Mucosa of stomach (tissue), 1 donor: ENCODE data around the gene TMEM106C.
A peak's percentile ranks its signal among the peaks of the same experiment; 100 is the strongest.

Experiments
- H3K27me3 ChIP-seq: one replicate; pipeline ENCODE4 v1.7.0; 2013; ENCODE audit warnings: mild to moderate bottlenecking, low read length; ENCODE audit not compliant: control insufficient read depth, insufficient read depth
- H3K36me3 ChIP-seq: one replicate; pipeline ENCODE4 v1.7.0; 2013; ENCODE audit warnings: low read length; ENCODE audit not compliant: control insufficient read depth, insufficient read depth
- H3K4me1 ChIP-seq: one replicate; pipeline ENCODE4 v1.7.0; 2013; ENCODE audit warnings: mild to moderate bottlenecking, low read length; ENCODE audit not compliant: control insufficient read depth, insufficient read depth
- H3K4me3 ChIP-seq: one replicate; pipeline ENCODE4 v1.7.0; 2013; ENCODE audit warnings: low read length
- H3K9ac ChIP-seq: one replicate; pipeline ENCODE4 v1.7.0; 2013; ENCODE audit warnings: mild to moderate bottlenecking, low read length, moderate library complexity
- H3K9me3 ChIP-seq: one replicate; pipeline ENCODE4 v1.7.0; 2013; ENCODE audit warnings: mild to moderate bottlenecking, low read length, moderate library complexity; ENCODE audit not compliant: control insufficient read depth
- donor health status: Pancreatic carcinoma.

Gene TMEM106C

GRCh38 chr12:47963340-47964040, at the start of gene TMEM106C:
TMEM106C (plus strand) TSS chr12:47963596; CDS start chr12:47964237, 641 bp downstream.
- Histone ChIP-seq H3K9me3 (no peaks in the 10 kb centered on the region), H3K9ac (peak within 1 kb of the TSS; percentile 84), H3K4me3 (peak within 1 kb of the TSS; percentile 86), H3K36me3 (no peaks in the 10 kb centered on the region), H3K27me3 (peaks cover 10% of the 10 kb centered on the region), H3K4me1 (peaks cover 23% of the 10 kb centered on the region)

- no peaks in the 10 kb centered on the region for H3K9me3 ChIP-seq
- H3K4me3 ChIP-seq, result no peak overlapping the region
- no peak overlapping the region for H3K9ac ChIP-seq
- no peaks in the 10 kb centered on the region for H3K36me3 ChIP-seq
- no peaks in the 10 kb centered on the region for H3K27me3 ChIP-seq
- H3K4me1 ChIP-seq, result no peaks in the 10 kb centered on the region
Measured at GRCh38 chr12:47920913-47921312, 42.5 kb upstream of the TMEM106C start.

DNA sequence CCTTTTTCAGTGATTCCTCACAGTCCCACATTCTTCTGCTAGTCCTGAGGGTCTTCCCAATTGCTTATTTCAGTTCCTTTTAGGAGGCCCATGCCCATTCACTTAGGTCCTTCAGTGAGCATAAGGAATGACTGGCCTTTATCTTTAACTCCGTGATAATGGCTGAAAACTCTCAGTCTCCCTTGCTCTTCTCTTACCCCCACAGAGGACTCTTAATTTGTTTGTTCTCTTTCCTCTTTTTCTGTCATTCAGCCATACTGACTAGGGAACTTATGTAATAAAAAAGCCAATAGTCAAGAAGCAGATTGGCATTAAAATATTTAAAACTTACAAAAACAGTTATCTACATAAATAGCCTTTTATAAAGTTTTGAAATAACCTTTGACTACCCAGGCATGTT, 41.5 kb upstream of the TMEM106C start:
- Histone ChIP-seq H3K4me3 (no peak overlapping the region), H3K4me1 (no peaks in the 10 kb centered on the region), H3K27me3 (no peaks in the 10 kb centered on the region), H3K36me3 (no peaks in the 10 kb centered on the region), H3K9me3 (no peaks in the 10 kb centered on the region), H3K9ac (no peak overlapping the region)

- no peak overlapping the region for H3K9ac ChIP-seq
- H3K9me3 ChIP-seq, result no peaks in the 10 kb centered on the region
- no peak overlapping the region for H3K4me3 ChIP-seq
- H3K4me1 ChIP-seq, result no peaks in the 10 kb centered on the region
- H3K36me3 ChIP-seq, result no peaks in the 10 kb centered on the region
- H3K27me3 ChIP-seq, result peaks cover 4% of the 10 kb centered on the region
Measured at GRCh38 chr12:47927346-47927745, 36.0 kb upstream of the TMEM106C start.

DNA sequence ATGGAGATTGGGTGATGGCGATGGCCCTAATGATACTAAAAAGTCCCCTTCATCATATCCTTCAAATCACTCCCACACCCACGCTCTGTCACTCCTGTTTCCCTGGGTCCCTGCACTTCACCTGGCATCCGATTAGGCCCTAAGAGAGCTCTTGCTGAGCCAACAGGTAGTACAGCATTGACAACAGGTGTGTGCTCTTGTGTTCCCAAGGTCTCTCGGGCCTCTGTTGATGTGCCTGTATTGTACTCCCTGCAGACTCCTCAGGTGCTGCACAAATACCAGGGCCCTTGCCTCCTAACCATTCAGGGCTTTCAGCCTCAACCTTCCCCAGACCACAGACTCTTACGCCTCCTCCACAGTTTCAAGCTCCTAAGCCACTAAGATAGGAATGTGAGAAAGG, 32.8 kb upstream of the TMEM106C start:
- Histone ChIP-seq H3K9ac (no peak overlapping the region), H3K27me3 (peaks cover 4% of the 10 kb centered on the region), H3K36me3 (no peaks in the 10 kb centered on the region), H3K9me3 (no peaks in the 10 kb centered on the region), H3K4me1 (no peaks in the 10 kb centered on the region), H3K4me3 (no peak overlapping the region)

- no peaks in the 10 kb centered on the region for H3K4me1 ChIP-seq
- no peak overlapping the region for H3K4me3 ChIP-seq
- H3K36me3 ChIP-seq, result no peaks in the 10 kb centered on the region
- H3K27me3 ChIP-seq, result peaks cover 4% of the 10 kb centered on the region
- H3K9ac ChIP-seq, result no peak overlapping the region
- H3K9me3 ChIP-seq, result no peaks in the 10 kb centered on the region
Measured at GRCh38 chr12:47931187-47931586, 32.2 kb upstream of the TMEM106C start.

DNA sequence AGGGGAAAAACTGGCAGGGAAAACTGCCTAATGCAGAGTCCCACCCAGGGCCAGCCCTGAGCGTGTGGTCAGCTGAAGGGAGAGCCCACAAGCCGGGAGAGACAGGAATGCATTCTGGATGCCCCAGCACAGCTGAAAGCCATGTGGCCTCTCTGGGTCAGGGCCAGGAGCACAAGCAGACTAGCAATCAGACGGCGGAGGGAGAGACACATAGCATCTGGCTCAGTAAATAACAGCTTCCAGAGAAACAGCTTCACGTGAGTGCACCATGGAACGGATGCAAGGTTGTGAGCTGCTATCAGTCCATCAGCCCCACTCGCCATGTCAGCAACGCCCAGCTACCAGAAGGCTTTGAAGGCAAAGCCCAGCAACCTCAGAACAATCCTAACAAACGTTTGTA, 28.2 kb upstream of the TMEM106C start:
- no peak overlapping the region for H3K4me3 ChIP-seq
- H3K9ac ChIP-seq, result no peak overlapping the region
- no peaks in the 10 kb centered on the region for H3K4me1 ChIP-seq
- no peaks in the 10 kb centered on the region for H3K27me3 ChIP-seq
- H3K9me3 ChIP-seq, result no peaks in the 10 kb centered on the region
- no peaks in the 10 kb centered on the region for H3K36me3 ChIP-seq

DNA sequence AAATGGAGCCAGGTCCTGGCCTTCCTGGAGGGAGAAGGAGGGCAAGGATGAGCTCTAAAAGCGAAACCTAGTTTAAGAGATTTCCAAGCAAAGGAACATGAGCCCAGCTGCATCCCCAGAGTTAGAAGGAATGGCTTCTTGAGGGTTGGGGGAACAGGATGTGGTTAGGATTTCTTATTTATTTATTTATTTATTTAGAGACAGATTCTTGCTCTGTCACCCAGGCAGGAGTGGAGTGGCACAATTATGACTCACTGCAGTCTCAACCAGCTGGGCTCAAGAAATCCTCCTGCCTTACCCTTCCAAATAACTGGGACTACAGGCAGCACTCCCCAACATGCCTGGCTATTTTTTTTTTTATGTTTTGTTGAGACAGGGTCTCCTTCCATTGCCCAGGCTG, 25.3 kb upstream of the TMEM106C start:
- Histone ChIP-seq H3K4me3 (no peak overlapping the region), H3K4me1 (peaks cover 11% of the 10 kb centered on the region), H3K9me3 (no peaks in the 10 kb centered on the region), H3K36me3 (no peaks in the 10 kb centered on the region), H3K9ac (no peak overlapping the region), H3K27me3 (peaks cover 15% of the 10 kb centered on the region)

DNA sequence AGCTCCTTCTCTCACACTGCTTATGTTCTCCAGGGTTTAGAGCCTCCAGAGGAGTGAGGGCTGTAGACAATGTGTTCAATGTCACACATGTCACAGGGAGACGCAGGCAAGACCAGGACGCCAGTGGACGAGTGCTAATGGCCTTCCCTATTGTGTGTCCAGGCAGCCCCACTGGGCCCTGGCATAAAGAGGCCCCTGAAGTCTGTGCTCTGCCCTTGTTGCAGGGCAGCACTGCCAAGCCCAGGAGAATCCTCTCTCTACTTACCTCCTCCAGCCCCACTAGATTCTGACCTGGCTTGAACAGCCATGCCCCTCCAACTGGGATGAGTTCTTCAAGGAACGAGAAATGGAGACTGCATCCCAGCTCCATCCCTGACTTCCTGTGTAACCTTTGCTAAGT, 24.8 kb upstream of the TMEM106C start:
- Histone ChIP-seq H3K36me3 (no peaks in the 10 kb centered on the region), H3K9ac (no peak overlapping the region)

GRCh38 chr12:47939009-47939601, 24.3 kb upstream of the TMEM106C start:
- no peak overlapping the region for H3K9ac ChIP-seq

More for the DNA sequence above, 24.8 kb upstream of the TMEM106C start:
- Histone ChIP-seq H3K27me3 (peaks cover 19% of the 10 kb centered on the region), H3K4me1 (peaks cover 11% of the 10 kb centered on the region), H3K4me3 (no peak overlapping the region), H3K9me3 (no peaks in the 10 kb centered on the region)

DNA sequence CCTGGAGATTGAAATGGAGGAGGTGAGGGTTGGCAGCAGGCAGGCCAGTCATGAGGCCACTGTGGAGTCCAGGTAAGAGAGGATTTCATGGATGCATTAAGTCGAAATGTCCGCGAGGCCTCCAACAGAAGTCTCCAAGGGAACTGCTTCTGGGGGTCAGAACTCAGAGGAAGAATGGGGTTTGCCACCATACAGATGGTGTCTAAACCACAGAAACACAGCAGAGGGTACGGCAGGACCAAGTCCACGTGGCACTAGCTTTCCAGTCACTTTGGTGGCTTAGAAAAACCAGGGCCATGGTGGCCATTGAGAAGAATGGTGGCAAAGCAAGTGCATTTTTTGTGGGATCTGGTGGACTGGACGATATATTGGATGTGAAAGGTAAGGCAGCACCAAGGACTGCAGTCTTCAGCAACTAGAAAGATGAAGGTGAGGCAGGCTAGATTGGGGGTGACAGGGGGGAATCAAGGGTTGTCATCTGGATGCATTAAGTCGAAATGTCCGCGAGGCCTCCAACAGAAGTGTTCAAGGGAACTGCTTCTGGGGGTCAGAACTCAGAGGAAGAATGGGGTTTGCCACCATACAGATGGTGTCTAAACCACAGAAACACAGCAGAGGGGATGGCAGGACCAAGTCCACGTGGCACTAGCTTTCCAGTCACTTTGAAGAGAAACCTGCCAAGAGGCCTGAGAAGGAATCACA, 22.5 kb upstream of the TMEM106C start:
- Histone ChIP-seq H3K4me3 (no peak overlapping the region), H3K27me3 (peaks cover 22% of the 10 kb centered on the region), H3K9me3 (no peaks in the 10 kb centered on the region), H3K36me3 (no peaks in the 10 kb centered on the region), H3K9ac (no peak overlapping the region), H3K4me1 (peaks cover 11% of the 10 kb centered on the region)

More at GRCh38 chr12:47939009-47939601, 24.3 kb upstream of the TMEM106C start:
- H3K4me1 ChIP-seq, result peaks cover 11% of the 10 kb centered on the region
- H3K27me3 ChIP-seq, result peaks cover 22% of the 10 kb centered on the region
- no peaks in the 10 kb centered on the region for H3K9me3 ChIP-seq
- H3K4me3 ChIP-seq, result no peak overlapping the region
- H3K36me3 ChIP-seq, result no peaks in the 10 kb centered on the region

- Histone ChIP-seq H3K9ac (no peak overlapping the region), H3K36me3 (no peaks in the 10 kb centered on the region), H3K4me1 (peaks cover 11% of the 10 kb centered on the region), H3K27me3 (peaks cover 22% of the 10 kb centered on the region), H3K4me3 (no peak overlapping the region), H3K9me3 (no peaks in the 10 kb centered on the region)
Measured at GRCh38 chr12:47941475-47941780, 22.0 kb upstream of the TMEM106C start.
